ENCODE data around the gene LYRM2.

DNA sequence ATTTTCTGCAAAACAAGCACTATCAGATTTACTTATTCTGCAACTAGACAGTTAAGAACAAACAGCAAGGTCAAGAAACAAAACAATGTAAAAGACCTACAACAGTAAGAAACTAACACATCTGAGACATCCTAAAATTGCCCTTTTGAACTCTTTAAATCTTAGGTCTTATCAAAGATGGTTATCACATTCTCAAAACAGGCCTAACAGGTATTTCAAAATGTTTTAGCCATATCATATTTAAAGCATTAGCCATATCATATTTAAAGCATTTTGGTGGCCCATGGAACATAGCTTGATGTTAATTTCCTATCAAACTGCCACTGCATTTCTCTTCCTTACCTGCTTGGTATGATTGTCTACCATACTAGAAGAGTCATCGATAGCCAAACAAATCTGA is 11.1 kb upstream of the LYRM2 start:
- no peak for TF ChIP-seq POLR2A (IDR thresholded peaks at IDR 0.05)
- TF ChIP-seq, protein P1, sequence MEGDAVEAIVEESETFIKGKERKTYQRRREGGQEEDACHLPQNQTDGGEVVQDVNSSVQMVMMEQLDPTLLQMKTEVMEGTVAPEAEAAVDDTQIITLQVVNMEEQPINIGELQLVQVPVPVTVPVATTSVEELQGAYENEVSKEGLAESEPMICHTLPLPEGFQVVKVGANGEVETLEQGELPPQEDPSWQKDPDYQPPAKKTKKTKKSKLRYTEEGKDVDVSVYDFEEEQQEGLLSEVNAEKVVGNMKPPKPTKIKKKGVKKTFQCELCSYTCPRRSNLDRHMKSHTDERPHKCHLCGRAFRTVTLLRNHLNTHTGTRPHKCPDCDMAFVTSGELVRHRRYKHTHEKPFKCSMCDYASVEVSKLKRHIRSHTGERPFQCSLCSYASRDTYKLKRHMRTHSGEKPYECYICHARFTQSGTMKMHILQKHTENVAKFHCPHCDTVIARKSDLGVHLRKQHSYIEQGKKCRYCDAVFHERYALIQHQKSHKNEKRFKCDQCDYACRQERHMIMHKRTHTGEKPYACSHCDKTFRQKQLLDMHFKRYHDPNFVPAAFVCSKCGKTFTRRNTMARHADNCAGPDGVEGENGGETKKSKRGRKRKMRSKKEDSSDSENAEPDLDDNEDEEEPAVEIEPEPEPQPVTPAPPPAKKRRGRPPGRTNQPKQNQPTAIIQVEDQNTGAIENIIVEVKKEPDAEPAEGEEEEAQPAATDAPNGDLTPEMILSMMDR (IDR thresholded peaks at IDR 0.05): no peak
